HG03139 (cell line): Measurements from ENCODE around the gene CMC1.
"Not testable (repeated sequence)": the region's sequence is repeated elsewhere in the genome, so short reads cannot be mapped to it uniquely, and the experiment has no call there.

ENCODE experiments used
- ATAC-seq: cut with Tn5 transposase; IDR thresholded peaks from one replicate; pipeline ENCODE4 v1.9.1; 2021; ENCODE audit not compliant: unreplicated experiment

The CMC1 gene

GRCh38 chr3:28241221-28242160, at the start of gene CMC1:
CMC1 (plus strand) TSS chr3:28241619; CDS start chr3:28241794, 175 bp downstream.
- ATAC-seq = peak; percentile 95

DNA sequence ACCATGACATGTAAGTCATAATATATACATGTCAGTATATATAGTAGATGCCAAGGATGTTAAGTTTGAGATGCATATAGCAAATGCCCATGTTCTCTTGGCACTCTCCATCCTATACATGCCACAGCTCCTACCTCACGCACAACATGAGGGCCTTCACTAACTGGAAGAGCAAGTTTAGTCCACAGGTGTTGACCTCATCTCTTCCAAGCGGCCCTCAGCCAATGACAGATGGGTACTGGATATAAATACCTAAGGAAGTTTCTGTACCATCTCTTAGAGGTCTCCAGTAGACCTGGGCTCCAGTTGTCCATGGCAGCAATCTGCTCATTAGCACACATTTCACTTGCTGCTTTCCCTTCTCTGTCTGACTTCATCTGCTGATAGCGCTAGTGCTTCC, 43.3 kb upstream of the CMC1 start:
- ATAC-seq = no peak

DNA sequence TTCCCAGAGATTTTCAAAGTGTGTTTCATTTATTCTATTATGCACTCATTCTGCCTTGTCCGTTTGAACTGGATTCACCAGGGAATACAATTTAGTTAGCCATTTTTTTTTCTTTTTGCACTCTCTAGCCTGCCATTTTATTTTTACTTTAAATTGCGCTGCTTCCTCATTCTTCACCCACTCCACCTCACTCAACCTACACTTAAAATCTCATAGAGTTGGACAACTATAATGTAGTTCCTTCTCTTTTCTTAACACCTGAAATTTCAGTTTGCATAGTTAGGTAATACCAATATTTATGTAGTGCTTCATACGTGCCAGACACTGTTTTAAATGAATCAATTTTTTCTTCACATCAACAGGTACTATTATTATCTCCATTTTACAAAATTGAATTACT, 42.4 kb upstream of the CMC1 start:
- no peak for ATAC-seq

DNA sequence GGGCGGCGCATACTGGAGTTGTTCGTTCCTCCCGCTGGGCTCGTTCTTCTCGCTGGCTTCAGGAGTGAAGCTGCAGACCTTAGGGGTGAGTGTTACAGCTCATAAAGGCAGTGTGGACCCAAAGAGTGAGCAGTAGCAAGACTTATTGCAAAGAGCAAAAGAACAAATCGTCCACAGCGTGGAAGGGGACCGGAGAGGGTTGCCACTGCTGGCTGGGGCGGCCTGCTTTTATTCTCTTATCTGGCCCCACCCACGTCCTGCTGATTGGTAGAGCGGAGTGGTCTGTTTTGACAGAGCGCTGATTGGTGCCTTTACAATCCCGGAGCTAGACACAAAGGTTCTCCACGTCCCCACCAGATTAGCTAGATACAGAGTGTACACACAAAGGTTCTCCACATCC, 41.8 kb upstream of the CMC1 start:
- ATAC-seq = not testable (repeated sequence)

GRCh38 chr3:28200366-28200848, 41.0 kb upstream of the CMC1 start:
- ATAC-seq = not testable (repeated sequence)

DNA sequence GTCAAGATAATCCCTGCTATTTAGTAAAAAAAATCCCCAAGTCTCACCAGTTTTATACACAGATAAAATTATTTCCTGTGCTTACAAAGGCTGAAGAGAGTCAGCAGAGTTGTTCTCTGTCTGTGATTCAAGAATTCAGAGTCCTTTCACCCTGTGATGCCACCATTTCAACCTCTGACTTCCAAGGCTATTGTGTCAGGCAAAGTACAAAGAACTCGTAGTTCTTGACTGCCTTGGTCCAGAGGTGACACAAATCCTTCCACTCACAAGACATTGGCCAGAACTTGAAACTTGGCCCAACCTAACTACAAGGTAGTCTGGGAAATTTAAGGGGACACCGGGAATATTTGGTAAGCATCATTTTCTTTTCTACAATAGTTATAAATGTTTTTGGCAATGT, 34.9 kb upstream of the CMC1 start:
- ATAC-seq = no peak

DNA sequence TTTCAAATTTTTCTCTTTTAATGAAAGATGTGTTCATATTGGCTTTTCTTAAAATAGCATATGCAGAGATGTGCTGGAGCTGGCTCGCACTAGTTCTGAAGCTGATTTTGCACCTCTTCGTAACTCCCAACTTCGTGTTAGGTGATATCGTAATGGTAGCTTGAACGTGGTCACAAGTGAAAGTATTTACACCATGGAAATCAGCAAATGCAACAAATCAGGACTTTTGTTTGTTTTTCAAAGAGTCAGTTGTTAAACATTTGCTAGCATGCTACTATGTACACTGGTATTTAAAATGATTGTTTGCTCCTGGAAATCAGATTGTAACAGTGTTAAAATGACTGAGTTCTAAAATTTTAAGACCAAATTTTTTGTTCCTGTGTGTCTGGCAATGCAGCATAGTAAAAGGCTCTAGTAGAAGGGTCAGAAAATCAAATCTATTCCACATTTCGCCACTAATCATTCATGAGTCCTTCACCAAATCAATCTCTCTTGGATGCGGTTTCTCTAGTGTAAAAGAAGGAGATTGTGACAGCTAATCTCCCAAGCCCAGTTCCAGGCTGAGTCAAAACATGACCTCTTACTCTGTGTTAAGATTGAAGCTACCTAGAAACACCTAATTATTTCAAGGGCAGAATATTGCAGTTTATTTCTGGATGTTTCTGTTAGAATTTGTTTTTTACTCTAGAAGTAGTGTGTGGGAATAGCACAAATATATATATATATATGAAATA, 34.3 kb upstream of the CMC1 start:
- no peak for ATAC-seq

- ATAC-seq = no peak
Measured at GRCh38 chr3:28210968-28211713, 30.3 kb upstream of the CMC1 start.

DNA sequence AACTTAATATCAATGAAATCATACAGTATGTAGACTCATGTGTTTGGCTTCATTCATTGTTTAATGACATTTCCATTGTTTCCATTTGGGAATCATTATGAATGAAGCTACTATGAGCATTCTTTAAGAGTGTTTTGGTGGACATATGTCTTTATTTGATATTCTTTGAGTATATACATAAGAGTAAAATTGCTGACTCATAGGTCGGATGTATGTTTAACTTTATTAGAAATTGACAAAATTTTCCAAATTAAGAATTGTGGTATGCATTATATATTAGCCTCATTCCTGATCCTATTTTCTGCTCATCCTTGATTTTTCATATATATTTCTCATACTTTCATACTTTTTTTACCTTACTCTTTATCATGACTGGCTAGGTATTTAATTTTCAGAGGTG, 28.7 kb upstream of the CMC1 start:
- no peak for ATAC-seq

- no peak for ATAC-seq
Measured at GRCh38 chr3:28215407-28215806, 26.0 kb upstream of the CMC1 start.

DNA sequence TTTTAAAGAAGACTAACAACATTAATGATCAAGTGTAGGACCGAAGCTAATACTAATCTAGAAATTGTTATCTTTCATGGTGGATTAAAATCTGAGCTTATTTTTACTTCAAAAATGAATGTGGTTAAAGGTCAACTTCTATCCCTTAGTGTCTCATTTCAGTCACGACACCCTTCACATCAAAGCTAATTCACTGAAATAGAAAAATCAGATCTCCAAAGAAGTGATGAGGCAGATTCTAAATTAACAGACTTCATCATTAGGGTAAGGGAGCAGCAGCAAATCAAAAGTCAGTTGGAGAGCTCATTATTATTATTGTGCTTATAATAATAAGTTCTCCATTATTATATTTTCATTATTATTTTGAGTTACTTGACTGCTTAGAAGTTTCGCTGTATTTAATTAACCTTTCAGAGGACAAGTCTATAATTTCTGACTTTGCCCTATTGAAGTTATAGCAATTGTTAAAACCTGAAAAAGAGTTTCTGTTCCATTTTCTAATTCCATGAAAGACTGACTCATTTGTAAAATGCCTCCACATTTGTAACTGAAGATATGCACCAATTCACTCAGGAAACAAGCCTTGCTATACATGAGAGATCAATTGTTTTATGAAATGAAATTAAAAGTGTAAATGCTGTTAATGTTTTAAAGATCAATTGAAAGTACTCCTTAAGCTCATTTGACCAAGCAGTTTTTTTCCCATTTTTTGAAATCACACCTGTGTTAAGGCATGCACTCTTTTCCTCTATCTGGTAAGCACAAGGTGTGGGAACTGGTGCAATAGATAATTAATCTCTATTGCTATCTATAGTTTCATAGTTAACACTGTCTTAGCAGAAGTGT, 23.1 kb upstream of the CMC1 start:
- ATAC-seq = no peak

DNA sequence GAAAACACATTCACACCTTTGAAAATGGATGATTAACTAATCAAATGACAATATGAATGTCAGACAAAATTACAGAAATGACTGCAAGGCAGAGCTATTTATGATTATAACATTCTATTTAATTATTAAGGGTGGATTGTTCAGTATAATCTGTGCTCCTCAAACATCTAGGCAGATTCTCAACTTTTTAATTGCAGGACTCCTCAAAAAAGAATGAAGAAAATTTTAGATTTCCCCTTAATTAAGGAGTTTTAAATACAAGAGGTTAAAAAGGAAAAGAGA, 22.6 kb upstream of the CMC1 start:
- no peak for ATAC-seq

- ATAC-seq = no peak
Measured at GRCh38 chr3:28224430-28224829, 17.0 kb upstream of the CMC1 start.

DNA sequence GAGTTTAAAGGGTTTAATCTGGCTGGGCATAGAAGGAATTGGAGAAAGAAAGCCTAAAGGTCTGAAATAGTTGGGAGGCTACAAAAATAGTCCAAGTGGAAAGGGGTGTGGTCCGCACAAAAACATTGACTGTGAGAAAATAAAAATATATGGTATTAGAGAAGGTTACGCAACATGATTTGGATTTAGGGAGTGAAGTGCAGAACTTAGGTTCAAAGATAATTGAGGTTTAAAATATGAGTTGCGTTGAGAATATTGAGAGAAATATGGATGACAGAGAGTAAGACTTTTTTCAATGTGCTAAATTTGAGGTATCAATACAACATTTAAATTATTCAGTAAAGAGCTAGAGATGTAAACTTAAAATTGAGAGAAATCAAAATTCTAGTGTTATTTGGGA, 15.4 kb upstream of the CMC1 start:
- no peak for ATAC-seq

GRCh38 chr3:28228623-28229022, 12.8 kb upstream of the CMC1 start:
- ATAC-seq = no peak

DNA sequence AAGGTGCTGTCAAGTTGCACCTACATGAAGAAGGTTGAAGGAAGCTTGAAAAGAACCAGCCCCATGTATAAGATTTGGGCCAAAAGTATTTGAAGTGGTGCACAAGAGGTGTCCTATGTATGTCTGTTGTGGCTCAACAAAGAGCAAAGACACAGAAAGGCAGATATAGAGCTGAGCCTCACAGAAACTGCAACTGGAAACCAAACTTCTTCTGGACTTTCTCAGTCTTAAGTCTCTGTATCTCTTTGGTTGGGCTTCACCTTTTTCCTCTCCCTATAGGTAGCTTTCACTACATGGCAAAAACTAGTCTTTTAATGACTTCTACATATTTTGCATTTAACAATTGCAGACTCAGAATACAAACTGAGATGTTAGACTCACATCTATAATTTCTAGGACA, 8.8 kb upstream of the CMC1 start:
- no peak for ATAC-seq

DNA sequence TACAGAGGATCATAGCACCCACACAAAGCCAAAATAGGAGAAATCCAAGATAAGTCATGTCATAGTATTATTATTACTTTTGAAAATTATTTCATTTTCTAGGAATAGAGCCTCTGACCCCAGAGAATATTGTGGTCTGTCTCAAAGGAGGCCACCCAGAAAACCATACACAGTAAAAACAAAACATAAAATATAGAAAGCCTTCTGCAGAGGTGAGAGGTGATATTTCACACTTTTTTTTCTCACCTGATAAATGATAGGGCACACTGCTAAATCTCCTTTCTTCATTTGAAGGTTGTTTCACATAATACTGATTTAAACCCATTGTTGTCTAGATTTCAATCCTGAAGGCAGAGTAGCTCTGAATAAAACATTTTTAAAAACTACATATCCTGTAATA, 7.0 kb upstream of the CMC1 start:
- ATAC-seq = no peak

GRCh38 chr3:28239108-28239507, 2.3 kb upstream of the CMC1 start:
- no peak for ATAC-seq

DNA sequence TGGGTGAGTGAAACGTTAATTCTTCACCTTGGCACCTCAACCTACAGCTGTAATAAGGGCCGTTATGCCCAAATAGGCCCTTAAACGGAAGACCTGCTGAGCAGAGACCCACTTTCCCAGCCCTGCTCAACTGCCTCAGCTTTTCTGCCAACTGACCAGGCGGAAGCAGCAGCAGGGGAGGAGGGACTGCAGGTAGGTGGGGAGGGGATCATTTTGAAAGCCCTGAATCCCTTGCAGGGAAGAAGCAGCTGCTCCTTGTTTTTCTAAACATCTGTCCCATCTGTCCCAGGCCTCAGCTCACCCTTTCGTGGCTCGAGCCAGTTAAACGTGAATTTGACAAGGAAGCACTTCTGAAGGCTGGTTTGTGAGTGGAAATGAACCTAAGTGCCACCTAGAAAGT, 978 bp upstream of the CMC1 start:
- no peak for ATAC-seq

DNA sequence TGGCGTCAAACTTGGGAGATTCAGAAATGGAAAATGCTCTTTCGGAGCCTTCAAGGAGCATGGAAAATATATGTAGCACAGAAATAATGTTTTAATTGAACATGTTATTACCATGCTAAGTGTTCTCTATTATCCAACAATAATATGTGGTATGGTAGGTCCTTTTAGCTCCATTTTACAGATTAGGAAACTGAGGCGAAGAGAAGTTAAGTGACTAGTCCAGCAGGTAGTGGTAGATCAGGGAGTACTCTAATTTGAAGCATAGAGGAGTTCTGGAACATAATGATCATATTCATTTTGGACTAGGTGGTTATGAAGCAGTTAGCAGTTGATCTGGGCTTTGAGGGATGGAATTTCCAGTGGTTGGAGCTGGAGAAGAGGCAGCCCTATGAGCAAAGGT, 1.1 kb downstream of the CMC1 start:
- ATAC-seq = no peak
